ENCODE data around the gene ZNF618. TPM values are rescaled to one million over a fixed set of nuclear protein-coding genes. Genes with fewer than 3 reads are reported as not detected.

Gene ZNF618
- polyA plus RNA-seq, 3 donors: 0.53 to 1.9 (median 0.78) TPM

GRCh38 chr9:113919871-113920270 lies 43.8 kb downstream of the ZNF618 start:
- no peaks in the 10 kb centered on the region for H3K27me3 Mint-ChIP-seq (ENCODE audit: low read depth in 3 of 3)
- H4K20me1 ChIP-seq (ENCODE audit: insufficient read depth, low read length): no peaks in the 10 kb centered on the region
- intact Hi-C loops (cut with micrococcal nuclease): no loop called here
- H3K4me1 ChIP-seq (ENCODE audit: control insufficient read depth in 1 of 2, insufficient read depth in 2 of 2, low read length in 2 of 2): no peaks in the 10 kb centered on the region
- peaks cover 0 to 2% of the 10 kb centered on the region in 2 donors for H3K36me3 Mint-ChIP-seq
- DNase-seq: no peak
- 100% methylated on average over 2 of the region's 5 CpGs for WGBS (ENCODE audit: insufficient coverage)
- H3K4me3 Mint-ChIP-seq: no peak overlapping the region
- H3K27me3 ChIP-seq (ENCODE audit: control insufficient read depth in 2 of 2, insufficient read depth in 2 of 2, low read length in 2 of 2): no peaks in the 10 kb centered on the region
- no peak overlapping the region for H3K4me3 ChIP-seq (replicated peaks in 1 of 3; ENCODE audit: low read depth in 2 of 3, low read length in 3 of 3)
- no peak overlapping the region for H3K27ac Mint-ChIP-seq
- no peak overlapping the region for H3K4me2 ChIP-seq (replicated peaks; ENCODE audit: extremely low read depth, low read length, poor library complexity, severe bottlenecking)
- H3K36me3 ChIP-seq (replicated peaks in 1 of 2; ENCODE audit: control insufficient read depth in 1 of 2, insufficient read depth in 2 of 2, low read length in 2 of 2): no peaks in the 10 kb centered on the region
- no peak overlapping the region for H3K9ac ChIP-seq (ENCODE audit: insufficient read depth, low read length, poor library complexity, severe bottlenecking)
- H3K27ac ChIP-seq (ENCODE audit: low read depth in 1 of 2, low read length in 2 of 2): no peak overlapping the region
- peaks cover 5% of the 10 kb centered on the region for H3K4me1 Mint-ChIP-seq
- TF ChIP-seq CTCF (IDR thresholded peaks at IDR 0.05): no peak
- H3K9me3 ChIP-seq (replicated peaks in 1 of 2; ENCODE audit: control insufficient read depth in 1 of 2, insufficient read depth in 1 of 2, low read length in 2 of 2): no peaks in the 10 kb centered on the region
- H3K9me3 Mint-ChIP-seq: peaks cover 3 to 15% (median 9%) of the 10 kb centered on the region in 7 donors
- no peaks in the 10 kb centered on the region for H3K79me2 ChIP-seq (ENCODE audit: insufficient read depth, low read length)
- no peak overlapping the region for H2AFZ ChIP-seq (ENCODE audit: insufficient read depth, low read depth, low read length, poor library complexity, severe bottlenecking)

- no peak overlapping the region for H3K4me2 ChIP-seq (replicated peaks; ENCODE audit: extremely low read depth, low read length, poor library complexity, severe bottlenecking)
- no peaks in the 10 kb centered on the region for H3K4me1 ChIP-seq (ENCODE audit: control insufficient read depth in 1 of 2, insufficient read depth in 2 of 2, low read length in 2 of 2)
- H3K36me3 ChIP-seq (replicated peaks in 1 of 2; ENCODE audit: control insufficient read depth in 1 of 2, insufficient read depth in 2 of 2, low read length in 2 of 2): no peaks in the 10 kb centered on the region
- no peaks in the 10 kb centered on the region for H3K27me3 ChIP-seq (ENCODE audit: control insufficient read depth in 2 of 2, insufficient read depth in 2 of 2, low read length in 2 of 2)
- H2AFZ ChIP-seq (ENCODE audit: insufficient read depth, low read depth, low read length, poor library complexity, severe bottlenecking): no peak overlapping the region
- intact Hi-C loops (cut with micrococcal nuclease): no loop called here
- Mint-ChIP-seq H3K9me3 (peaks cover 4 to 16% (median 10%) of the 10 kb centered on the region in 7 donors), H3K27me3 (ENCODE audit: low read depth in 3 of 3) (no peaks in the 10 kb centered on the region), H3K4me3 (no peak overlapping the region), H3K27ac (no peak overlapping the region), H3K4me1 (peaks cover 5% of the 10 kb centered on the region), H3K36me3 (peaks cover 0 to 2% of the 10 kb centered on the region in 2 donors)
- H3K9me3 ChIP-seq (replicated peaks in 1 of 2; ENCODE audit: control insufficient read depth in 1 of 2, insufficient read depth in 1 of 2, low read length in 2 of 2): no peaks in the 10 kb centered on the region
- WGBS (ENCODE audit: insufficient coverage): 100% methylated on average over 3 of the region's 3 CpGs
- H4K20me1 ChIP-seq (ENCODE audit: insufficient read depth, low read length): no peaks in the 10 kb centered on the region
- H3K4me3 ChIP-seq (replicated peaks in 1 of 3; ENCODE audit: low read depth in 2 of 3, low read length in 3 of 3): no peak overlapping the region
- TF ChIP-seq CTCF (IDR thresholded peaks at IDR 0.05): no peak
- no peak overlapping the region for H3K9ac ChIP-seq (ENCODE audit: insufficient read depth, low read length, poor library complexity, severe bottlenecking)
- no peaks in the 10 kb centered on the region for H3K79me2 ChIP-seq (ENCODE audit: insufficient read depth, low read length)
- H3K27ac ChIP-seq (ENCODE audit: low read depth in 1 of 2, low read length in 2 of 2): no peak overlapping the region
- DNase-seq: no peak
Measured at GRCh38 chr9:113920872-113921271, 44.8 kb downstream of the ZNF618 start.

Measured in CD14-positive monocyte (primary cell).